ENCODE results near the gene OSBPL9. TPM values are rescaled to one million over a fixed set of nuclear protein-coding genes. Genes with fewer than 3 reads are reported as not detected.
A peak's percentile ranks its signal among the peaks of the same experiment; 100 is the strongest.

OSBPL9 gene
- total RNA-seq, 4 donors from 2014 or later: 47.6 to 88.4 (median 56.8) TPM

DNA sequence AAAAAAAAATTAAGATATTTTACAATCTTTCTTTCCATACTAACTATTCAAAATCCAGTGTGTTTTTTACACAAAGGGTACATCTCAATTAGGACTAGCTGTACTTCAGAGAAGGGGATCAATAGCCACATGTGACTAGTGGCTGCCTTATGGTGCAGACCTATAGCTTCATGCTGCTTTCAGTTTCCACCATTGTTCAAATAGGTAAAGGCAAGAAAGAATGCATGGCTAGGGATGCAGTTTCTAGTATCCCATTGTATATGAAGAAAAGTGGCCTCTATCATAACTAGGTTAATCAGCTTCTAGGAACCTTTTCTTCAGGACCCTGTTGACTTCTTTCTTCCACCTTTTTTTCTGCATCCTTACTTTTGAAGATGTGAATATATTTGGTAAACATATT, 35.7 kb downstream of the OSBPL9 start:
- DNase-seq (ENCODE audit: low spot score) (no peak), ATAC-seq (ENCODE audit: low FRiP score) (no peak)
- TF ChIP-seq, protein P1, sequence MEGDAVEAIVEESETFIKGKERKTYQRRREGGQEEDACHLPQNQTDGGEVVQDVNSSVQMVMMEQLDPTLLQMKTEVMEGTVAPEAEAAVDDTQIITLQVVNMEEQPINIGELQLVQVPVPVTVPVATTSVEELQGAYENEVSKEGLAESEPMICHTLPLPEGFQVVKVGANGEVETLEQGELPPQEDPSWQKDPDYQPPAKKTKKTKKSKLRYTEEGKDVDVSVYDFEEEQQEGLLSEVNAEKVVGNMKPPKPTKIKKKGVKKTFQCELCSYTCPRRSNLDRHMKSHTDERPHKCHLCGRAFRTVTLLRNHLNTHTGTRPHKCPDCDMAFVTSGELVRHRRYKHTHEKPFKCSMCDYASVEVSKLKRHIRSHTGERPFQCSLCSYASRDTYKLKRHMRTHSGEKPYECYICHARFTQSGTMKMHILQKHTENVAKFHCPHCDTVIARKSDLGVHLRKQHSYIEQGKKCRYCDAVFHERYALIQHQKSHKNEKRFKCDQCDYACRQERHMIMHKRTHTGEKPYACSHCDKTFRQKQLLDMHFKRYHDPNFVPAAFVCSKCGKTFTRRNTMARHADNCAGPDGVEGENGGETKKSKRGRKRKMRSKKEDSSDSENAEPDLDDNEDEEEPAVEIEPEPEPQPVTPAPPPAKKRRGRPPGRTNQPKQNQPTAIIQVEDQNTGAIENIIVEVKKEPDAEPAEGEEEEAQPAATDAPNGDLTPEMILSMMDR (IDR thresholded peaks at IDR 0.05): no peak

DNA sequence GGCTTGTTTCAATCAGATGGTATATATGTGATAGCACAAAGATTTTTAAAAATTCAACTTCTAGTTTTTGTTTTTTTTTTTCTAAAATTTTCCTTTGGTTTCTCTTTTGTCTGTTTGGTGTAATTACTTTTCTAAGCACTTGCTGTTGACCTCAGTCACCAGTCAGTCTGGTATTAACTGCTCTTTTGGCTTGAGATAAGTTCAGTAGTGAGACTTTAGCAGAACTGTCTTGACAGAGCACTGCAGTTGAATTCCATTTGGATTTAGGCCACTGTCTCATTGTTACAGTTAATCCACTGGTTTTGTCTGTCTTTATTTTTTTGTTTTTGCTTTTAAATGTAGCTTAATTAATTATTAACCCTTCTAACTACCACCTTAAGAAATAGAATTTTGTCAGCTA, 36.2 kb downstream of the OSBPL9 start:
- no peak for ATAC-seq (ENCODE audit: low FRiP score)
- DNase-seq (ENCODE audit: low spot score): no peak
- TF ChIP-seq, protein P1 (IDR thresholded peaks at IDR 0.05): no peak

DNA sequence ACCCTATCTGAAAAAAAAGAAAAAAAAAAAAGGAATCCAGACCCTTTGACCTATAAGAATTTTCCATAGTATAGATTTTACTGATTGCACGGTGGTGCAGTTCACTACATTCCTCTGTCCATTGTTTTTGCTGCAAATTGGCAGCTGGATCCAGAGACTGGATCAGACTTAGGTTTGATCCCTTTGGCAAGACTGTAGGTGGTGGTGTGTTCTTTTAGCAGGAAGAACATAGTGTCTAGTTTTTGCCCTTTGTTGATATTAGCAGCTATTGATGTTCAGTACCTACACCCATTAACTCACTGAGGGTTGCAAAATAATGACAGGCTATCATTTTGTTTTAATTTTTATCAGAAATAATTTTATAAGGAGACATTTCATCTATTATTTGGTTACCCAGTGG, 37.1 kb downstream of the OSBPL9 start:
- DNase-seq (ENCODE audit: low spot score) (no peak), ATAC-seq (ENCODE audit: low FRiP score) (no peak)
- TF ChIP-seq, protein P1 (IDR thresholded peaks at IDR 0.05): no peak

DNA sequence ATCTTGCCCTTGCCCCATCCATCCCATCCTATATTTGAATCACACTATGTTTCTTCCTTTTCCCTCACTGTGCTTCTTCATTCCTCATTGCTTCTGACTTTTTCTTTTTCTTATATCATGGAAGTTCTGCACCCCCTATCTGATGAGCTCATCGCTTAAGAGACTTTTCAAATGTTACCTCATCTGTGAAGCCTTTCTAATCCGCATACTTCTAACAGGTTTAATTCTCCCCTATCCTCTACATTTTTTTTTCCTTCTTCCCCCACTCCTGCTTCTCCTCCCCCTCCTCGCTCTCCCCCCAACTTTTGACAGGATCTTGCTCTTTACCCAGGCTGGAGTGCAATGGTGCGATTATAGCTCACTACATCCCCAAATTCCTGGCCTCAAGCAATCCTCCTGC, 39.5 kb downstream of the OSBPL9 start:
- DNase-seq (ENCODE audit: low spot score): no peak
- TF ChIP-seq, protein P1 (IDR thresholded peaks at IDR 0.05): no peak
- ATAC-seq (ENCODE audit: low FRiP score): no peak

DNA sequence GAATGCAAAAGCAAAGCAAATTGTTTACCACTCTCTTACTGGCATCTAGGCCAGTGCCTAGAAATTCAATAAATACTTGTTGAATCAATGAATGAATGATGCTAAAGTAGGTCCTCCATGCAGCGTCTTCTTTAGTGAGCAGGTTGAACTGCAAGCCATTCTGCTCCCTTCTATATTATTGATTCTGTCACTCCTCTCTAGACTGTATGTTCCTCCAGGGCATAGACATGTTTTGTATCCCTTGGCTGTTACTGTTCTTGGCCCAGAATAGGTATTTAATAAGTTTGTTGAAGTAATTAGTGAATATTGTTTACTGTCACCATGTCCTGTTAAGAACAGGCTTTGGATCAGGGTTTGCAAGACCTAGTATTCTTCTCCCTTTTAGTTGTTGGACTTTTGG, 43.7 kb downstream of the OSBPL9 start:
- TF ChIP-seq, protein P1 (IDR thresholded peaks at IDR 0.05): no peak
- DNase-seq (ENCODE audit: low spot score) (no peak), ATAC-seq (ENCODE audit: low FRiP score) (no peak)

DNA sequence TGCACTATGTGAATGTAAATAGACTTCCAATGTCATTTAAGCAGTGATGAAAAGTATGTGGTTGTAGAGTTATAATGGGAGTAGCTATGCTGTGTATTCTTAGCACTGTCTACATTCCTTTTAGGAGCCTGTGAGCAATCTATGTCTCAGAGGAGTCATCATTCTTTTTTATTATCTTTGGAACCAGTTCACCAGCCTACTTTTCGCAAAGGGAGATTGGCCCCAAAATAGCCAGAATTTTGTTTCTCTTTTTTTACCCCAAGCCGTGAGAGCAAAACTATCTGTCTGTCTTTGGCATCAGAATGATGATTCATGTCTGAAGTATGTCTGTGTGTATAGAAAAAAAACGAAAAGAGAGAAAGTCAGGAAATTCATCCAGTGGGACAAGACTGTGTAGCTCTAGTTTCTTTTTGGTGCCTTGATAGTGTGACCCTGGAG, 44.2 kb downstream of the OSBPL9 start:
- TF ChIP-seq, protein P1 (IDR thresholded peaks at IDR 0.05): no peak
- ATAC-seq (ENCODE audit: low FRiP score) (peak; percentile 85), DNase-seq (ENCODE audit: low spot score) (no peak)

DNA sequence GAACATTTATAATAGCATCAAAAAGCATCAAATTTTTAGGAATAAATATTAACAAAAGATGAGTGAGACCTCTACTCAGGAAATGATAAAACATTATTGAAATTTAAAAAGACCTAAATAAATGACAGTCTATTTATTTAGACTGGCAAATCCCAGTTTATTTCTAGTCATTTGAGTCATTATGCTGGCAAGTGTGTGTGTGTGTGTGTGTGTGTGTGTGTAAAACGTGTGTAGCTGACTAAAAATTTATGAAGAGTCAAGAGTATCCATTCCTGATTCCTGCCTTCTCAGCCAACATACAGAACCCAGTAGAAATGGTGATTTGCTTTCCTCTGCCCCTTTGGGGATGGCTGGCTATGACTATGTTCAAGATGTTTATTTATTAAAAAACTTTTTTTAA, 46.2 kb downstream of the OSBPL9 start:
- ATAC-seq (ENCODE audit: low FRiP score): no peak
- DNase-seq (ENCODE audit: low spot score): no peak
- TF ChIP-seq, protein P1 (IDR thresholded peaks at IDR 0.05): no peak
